Tibial nerve (tissue), 4 donors: ENCODE measurements around the gene SLC2A8. TPM values are rescaled to one million over a fixed set of nuclear protein-coding genes. Genes with fewer than 3 reads are reported as not detected.
A peak's percentile ranks its signal among the peaks of the same experiment; 100 is the strongest.

Experiments used
- DNase-seq, 2 donors: peaks; one replicate each; pipeline ENCODE4 v3.0.0-alpha.2; 2019; ENCODE audit warnings: low spot score in 2 of 2
- H3K27ac ChIP-seq, 4 donors: fragments of 200-600 bp; sonication (generic) in 3 of 4; one replicate each; pipeline ENCODE4 v1.5.1; 2017 to 2019; ENCODE audit warnings: mild to moderate bottlenecking in 1 of 4
- H3K27me3 ChIP-seq, 2 donors: fragments of 200-600 bp; sonication (generic) in 1 of 2; one replicate each; pipeline versions ENCODE4 v1.5.1 to v1.6.0; 2017 to 2019
- H3K36me3 ChIP-seq, 3 donors: fragments of 200-600 bp; sonication (generic); one replicate each; pipeline ENCODE4 v1.5.1; 2018 to 2019
- H3K4me1 ChIP-seq, 4 donors: fragments of 200-600 bp; sonication (generic) in 3 of 4; one replicate each; pipeline ENCODE4 v1.5.1; 2017 to 2019
- H3K4me3 ChIP-seq, 4 donors: fragments of 200-600 bp; sonication (generic) in 3 of 4; one replicate each; pipeline ENCODE4 v1.5.1; 2017 to 2019; ENCODE audit warnings: mild to moderate bottlenecking in 1 of 4, moderate library complexity in 1 of 4
- H3K9me3 ChIP-seq, 4 donors: fragments of 200-600 bp; sonication (generic) in 3 of 4; one replicate each; pipeline ENCODE4 v1.5.1; 2017 to 2019
- EP300 ChIP-seq, 2 donors: sonication (generic); formaldehyde crosslinking; IDR thresholded peaks; one replicate each; pipeline ENCODE4 v1.6.1; 2017; ENCODE audit warnings: antibody characterized with exemption in 2 of 2, mild to moderate bottlenecking in 1 of 2
- POLR2A ChIP-seq, 2 donors: fragments of 450-650 bp; IDR thresholded peaks; one replicate each; pipeline ENCODE4 v1.6.1; 2017; ENCODE audit warnings: antibody characterized with exemption in 2 of 2, mild to moderate bottlenecking in 2 of 2, moderate library complexity in 2 of 2
- WGBS, 2 donors: methylation state at CpG; one replicate each; pipeline ENCODE4 v1.1.5; 2018; 5-methylcytosine and 5-hydroxymethylcytosine counted together
- total RNA-seq, 4 donors: library from RNA; depleted of rRNA; stranded (reverse); fragments of >200 nt; gene quantifications; one replicate each; pipeline ENCODE4 v1.1.0, GENCODE V29; 2016
- TF ChIP-seq, protein P1 (sequence below), 5 experiments: fragments of 200-600 bp in 3 of 5; fragments of 450-650 bp in 2 of 5; sonication (generic) in 3 of 5; IDR thresholded peaks; one replicate each; pipeline ENCODE4 v1.5.1; 2016 to 2019; ENCODE audit warnings: antibody characterized with exemption in 5 of 5, mild to moderate bottlenecking in 3 of 5, moderate library complexity in 2 of 5

Gene SLC2A8
- total RNA-seq, 4 donors from 2014 or later: 30.4 to 46.2 (median 31.7) TPM

DNA sequence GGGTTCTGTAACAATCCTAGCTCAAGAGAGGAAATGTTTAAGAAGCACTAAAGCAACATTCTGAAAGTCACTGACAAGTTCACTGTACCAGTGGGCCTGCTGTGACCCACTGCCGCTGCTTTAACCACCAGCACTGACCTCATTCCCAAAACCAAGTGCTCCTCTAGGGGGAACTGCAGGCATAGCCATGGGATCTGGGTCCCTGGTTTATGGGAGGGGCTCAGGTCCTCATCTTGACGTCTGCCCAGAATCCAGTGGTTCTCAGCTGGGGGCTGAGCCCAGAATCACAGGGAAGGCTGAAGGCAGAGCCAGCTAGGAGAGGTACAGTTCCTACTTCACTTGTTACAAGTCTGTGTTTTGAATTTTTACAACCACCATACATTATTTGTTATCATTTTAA lies 36.1 kb upstream of the SLC2A8 start:
- DNase-seq: no peak
- H3K27ac ChIP-seq: peak overlapping the region in 2 of 4 donors; percentile 53 to 69

GRCh38 chr9:127361561-127361960 lies 35.4 kb upstream of the SLC2A8 start:
- Histone ChIP-seq H3K4me3 (no peak overlapping the region), H3K36me3 (peaks cover 0 to 54% (median 0%) of the 10 kb centered on the region in 3 donors), H3K27me3 (no peaks in the 10 kb centered on the region), H3K27ac (peak overlapping the region in 1 of 4 donors; percentile 69), H3K4me1 (peaks cover 0 to 10% (median 0%) of the 10 kb centered on the region in 4 donors), H3K9me3 (no peaks in the 10 kb centered on the region)
- WGBS, 2 donors: 58 to 67% methylated on average over 3 of the region's 3 CpGs
- no peak for DNase-seq
- TF ChIP-seq, protein P1, sequence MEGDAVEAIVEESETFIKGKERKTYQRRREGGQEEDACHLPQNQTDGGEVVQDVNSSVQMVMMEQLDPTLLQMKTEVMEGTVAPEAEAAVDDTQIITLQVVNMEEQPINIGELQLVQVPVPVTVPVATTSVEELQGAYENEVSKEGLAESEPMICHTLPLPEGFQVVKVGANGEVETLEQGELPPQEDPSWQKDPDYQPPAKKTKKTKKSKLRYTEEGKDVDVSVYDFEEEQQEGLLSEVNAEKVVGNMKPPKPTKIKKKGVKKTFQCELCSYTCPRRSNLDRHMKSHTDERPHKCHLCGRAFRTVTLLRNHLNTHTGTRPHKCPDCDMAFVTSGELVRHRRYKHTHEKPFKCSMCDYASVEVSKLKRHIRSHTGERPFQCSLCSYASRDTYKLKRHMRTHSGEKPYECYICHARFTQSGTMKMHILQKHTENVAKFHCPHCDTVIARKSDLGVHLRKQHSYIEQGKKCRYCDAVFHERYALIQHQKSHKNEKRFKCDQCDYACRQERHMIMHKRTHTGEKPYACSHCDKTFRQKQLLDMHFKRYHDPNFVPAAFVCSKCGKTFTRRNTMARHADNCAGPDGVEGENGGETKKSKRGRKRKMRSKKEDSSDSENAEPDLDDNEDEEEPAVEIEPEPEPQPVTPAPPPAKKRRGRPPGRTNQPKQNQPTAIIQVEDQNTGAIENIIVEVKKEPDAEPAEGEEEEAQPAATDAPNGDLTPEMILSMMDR (IDR thresholded peaks at IDR 0.05): no peak
- TF ChIP-seq POLR2A (IDR thresholded peaks at IDR 0.05) (no peak), EP300 (IDR thresholded peaks at IDR 0.05) (no peak)

More for the DNA sequence above, 36.1 kb upstream of the SLC2A8 start:
- Histone ChIP-seq H3K9me3 (no peaks in the 10 kb centered on the region), H3K36me3 (peaks cover 0 to 62% (median 0%) of the 10 kb centered on the region in 3 donors), H3K4me3 (no peak overlapping the region), H3K4me1 (peaks cover 0 to 10% (median 0%) of the 10 kb centered on the region in 4 donors), H3K27me3 (no peaks in the 10 kb centered on the region)
- WGBS, 2 donors: 39 to 45% methylated on average over 2 of the region's 2 CpGs
- TF ChIP-seq EP300 (IDR thresholded peaks at IDR 0.05): no peak
- TF ChIP-seq POLR2A (IDR thresholded peaks at IDR 0.05): no peak
- TF ChIP-seq, protein P1 (IDR thresholded peaks at IDR 0.05): peak in 3 of 5 experiments; percentile 23 to 29 (median 27)

GRCh38 chr9:127362829-127363228 lies 34.1 kb upstream of the SLC2A8 start:
- H3K4me1 ChIP-seq: peaks cover 0 to 10% (median 0%) of the 10 kb centered on the region in 4 donors
- H3K9me3 ChIP-seq: no peaks in the 10 kb centered on the region
- no peak overlapping the region for H3K27ac ChIP-seq
- TF ChIP-seq, protein P1 (IDR thresholded peaks at IDR 0.05): no peak
- TF ChIP-seq POLR2A (IDR thresholded peaks at IDR 0.05) (no peak), EP300 (IDR thresholded peaks at IDR 0.05) (no peak)
- DNase-seq: no peak
- no peak overlapping the region for H3K4me3 ChIP-seq
- no peaks in the 10 kb centered on the region for H3K27me3 ChIP-seq
- peaks cover 0 to 42% (median 0%) of the 10 kb centered on the region in 3 donors for H3K36me3 ChIP-seq
- 87 to 96% methylated on average over 7 of the region's 7 CpGs for WGBS, 2 donors

GRCh38 chr9:127365461-127365860 lies 31.5 kb upstream of the SLC2A8 start:
- Histone ChIP-seq H3K36me3 (peaks cover 0 to 61% (median 0%) of the 10 kb centered on the region in 3 donors), H3K9me3 (no peaks in the 10 kb centered on the region), H3K27me3 (no peaks in the 10 kb centered on the region), H3K27ac (no peak overlapping the region), H3K4me3 (no peak overlapping the region), H3K4me1 (peaks cover 0 to 7% (median 0%) of the 10 kb centered on the region in 4 donors)
- TF ChIP-seq POLR2A (IDR thresholded peaks at IDR 0.05): no peak
- no peak for TF ChIP-seq EP300 (IDR thresholded peaks at IDR 0.05)
- 90 to 93% methylated on average over 10 of the region's 10 CpGs for WGBS, 2 donors
- DNase-seq: no peak

GRCh38 chr9:127366594-127366993 lies 30.4 kb upstream of the SLC2A8 start:
- no peaks in the 10 kb centered on the region for H3K27me3 ChIP-seq
- no peak for TF ChIP-seq EP300 (IDR thresholded peaks at IDR 0.05)
- TF ChIP-seq, protein P1 (IDR thresholded peaks at IDR 0.05): no peak
- TF ChIP-seq POLR2A (IDR thresholded peaks at IDR 0.05): no peak
- H3K36me3 ChIP-seq: peaks cover 0 to 67% (median 0%) of the 10 kb centered on the region in 3 donors
- H3K4me1 ChIP-seq: no peaks in the 10 kb centered on the region
- no peaks in the 10 kb centered on the region for H3K9me3 ChIP-seq
- H3K4me3 ChIP-seq: no peak overlapping the region
- DNase-seq: no peak
- 77 to 78% methylated on average over 7 of the region's 7 CpGs for WGBS, 2 donors
- H3K27ac ChIP-seq: no peak overlapping the region
